ENCODE data around the gene PCNX2.

Gene PCNX2

GRCh38 chr1:233337505-233337904 is 42.0 kb upstream of the PCNX2 start:
- no peak overlapping the region for H3K27ac ChIP-seq
- no peak for TF ChIP-seq CTCF (conservative IDR thresholded peaks at IDR 0.05)
- TF ChIP-seq ZFX (IDR thresholded peaks at IDR 0.05) = no peak

GRCh38 chr1:233336554-233337456 is 41.3 kb upstream of the PCNX2 start:
- H3K27ac ChIP-seq = no peak overlapping the region
- no peak for TF ChIP-seq ZFX (IDR thresholded peaks at IDR 0.05)

- no peak overlapping the region for H3K27ac ChIP-seq
- no peak for TF ChIP-seq ZFX (IDR thresholded peaks at IDR 0.05)
- no peak for TF ChIP-seq CTCF (conservative IDR thresholded peaks at IDR 0.05)
Observed at GRCh38 chr1:233334092-233334491, 38.6 kb upstream of the PCNX2 start.

GRCh38 chr1:233333086-233333485 is 37.6 kb upstream of the PCNX2 start:
- H3K27ac ChIP-seq = no peak overlapping the region
- TF ChIP-seq CTCF (conservative IDR thresholded peaks at IDR 0.05) (no peak), ZFX (IDR thresholded peaks at IDR 0.05) (no peak)

- no peak overlapping the region for H3K27ac ChIP-seq
- TF ChIP-seq ZFX (IDR thresholded peaks at IDR 0.05) = no peak
- no peak for TF ChIP-seq CTCF (conservative IDR thresholded peaks at IDR 0.05)
Observed at GRCh38 chr1:233331676-233332519, 36.4 kb upstream of the PCNX2 start.

- TF ChIP-seq CTCF (conservative IDR thresholded peaks at IDR 0.05) = no peak
- TF ChIP-seq ZFX (IDR thresholded peaks at IDR 0.05) = peak; percentile 85
- H3K27ac ChIP-seq = peak overlapping the region; percentile 85
Observed at GRCh38 chr1:233328142-233328921, 32.8 kb upstream of the PCNX2 start.

- peak within 1 kb of the TSS; percentile 85 for H3K27ac ChIP-seq
- TF ChIP-seq ZFX (IDR thresholded peaks at IDR 0.05) (no peak; the same call in none of the 2 replicates), CTCF (conservative IDR thresholded peaks at IDR 0.05) (no peak)
Observed at GRCh38 chr1:233327651-233328141, 32.2 kb upstream of the PCNX2 start, which contains the start of gene MAP3K21. Gene MAP3K21 (plus strand): TSS chr1:233327724. CDS start chr1:233328029, 305 bp downstream.

Measured in C4-2B (cell line).